Breast epithelium (tissue), 3 donors: ENCODE results near the gene TRIM9.

Experiments used
- POLR2A ChIP-seq: fragments of 450-650 bp; IDR thresholded peaks from one replicate; pipeline ENCODE4 v1.6.1; 2016; ENCODE audit warnings: antibody characterized with exemption, mild to moderate bottlenecking, moderate library complexity
- POLR2AphosphoS5 ChIP-seq, 3 donors: sonication (generic); formaldehyde crosslinking; IDR thresholded peaks; one replicate each; pipeline ENCODE4 v1.6.1; 2017; ENCODE audit warnings: antibody characterized with exemption in 3 of 3
- TF ChIP-seq, protein P1 (sequence below), 3 donors: fragments of 450-650 bp; IDR thresholded peaks; one replicate each; pipeline ENCODE4 v1.5.1; 2016 to 2017; ENCODE audit warnings: antibody characterized with exemption in 3 of 3, mild to moderate bottlenecking in 3 of 3, moderate library complexity in 3 of 3

DNA sequence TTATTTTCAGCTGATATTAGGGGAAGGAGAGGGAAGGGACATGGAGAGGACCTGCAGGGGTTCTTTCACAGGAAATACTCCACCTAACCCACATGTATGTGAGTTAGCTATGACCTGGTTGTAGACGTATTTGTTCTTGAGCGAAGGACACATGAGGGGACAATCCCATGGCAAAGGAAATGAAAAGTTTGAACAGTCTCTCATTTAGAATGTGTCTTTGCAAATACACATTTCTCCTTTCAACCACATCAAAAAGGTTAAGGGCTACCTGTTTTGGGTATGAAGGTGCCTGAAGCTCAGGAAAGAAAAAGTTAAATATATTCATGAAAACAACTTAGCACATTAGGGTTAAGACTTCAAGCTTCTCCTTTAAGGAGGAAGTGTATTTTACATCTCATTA lies 158.0 kb downstream of the TRIM9 start:
- no peak for TF ChIP-seq POLR2A
- TF ChIP-seq, protein P1, sequence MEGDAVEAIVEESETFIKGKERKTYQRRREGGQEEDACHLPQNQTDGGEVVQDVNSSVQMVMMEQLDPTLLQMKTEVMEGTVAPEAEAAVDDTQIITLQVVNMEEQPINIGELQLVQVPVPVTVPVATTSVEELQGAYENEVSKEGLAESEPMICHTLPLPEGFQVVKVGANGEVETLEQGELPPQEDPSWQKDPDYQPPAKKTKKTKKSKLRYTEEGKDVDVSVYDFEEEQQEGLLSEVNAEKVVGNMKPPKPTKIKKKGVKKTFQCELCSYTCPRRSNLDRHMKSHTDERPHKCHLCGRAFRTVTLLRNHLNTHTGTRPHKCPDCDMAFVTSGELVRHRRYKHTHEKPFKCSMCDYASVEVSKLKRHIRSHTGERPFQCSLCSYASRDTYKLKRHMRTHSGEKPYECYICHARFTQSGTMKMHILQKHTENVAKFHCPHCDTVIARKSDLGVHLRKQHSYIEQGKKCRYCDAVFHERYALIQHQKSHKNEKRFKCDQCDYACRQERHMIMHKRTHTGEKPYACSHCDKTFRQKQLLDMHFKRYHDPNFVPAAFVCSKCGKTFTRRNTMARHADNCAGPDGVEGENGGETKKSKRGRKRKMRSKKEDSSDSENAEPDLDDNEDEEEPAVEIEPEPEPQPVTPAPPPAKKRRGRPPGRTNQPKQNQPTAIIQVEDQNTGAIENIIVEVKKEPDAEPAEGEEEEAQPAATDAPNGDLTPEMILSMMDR (IDR thresholded peaks at IDR 0.05): no peak
- no peak for TF ChIP-seq POLR2AphosphoS5 (IDR thresholded peaks at IDR 0.05)
